HL-60 (cell line): ENCODE data around the gene ACOX3.

Experiments
- DNase-seq, 2 experiments: peaks; one replicate each; pipeline ENCODE4 v3.0.0-alpha.2; 2010 to 2020; ENCODE audit warnings: low read depth in 1 of 2, low spot score in 1 of 2
- H3K27ac ChIP-seq: fragments of 250-450 bp; sonication (Bioruptor Pico); replicated peaks from 2 replicates; pipeline ENCODE4 v1.5.1; 2020; ENCODE audit warnings: mild to moderate bottlenecking, moderate library complexity
- H3K27me3 ChIP-seq: fragments of 250-450 bp; sonication (Bioruptor Pico); 2 replicates; pipeline ENCODE4 v1.5.1; 2021; ENCODE audit warnings: mild to moderate bottlenecking, moderate library complexity; ENCODE audit not compliant: insufficient read depth, poor library complexity, severe bottlenecking
- H3K4me3 ChIP-seq: replicated peaks from 2 replicates; pipeline ENCODE4 v1.5.1; 2011; ENCODE audit warnings: mild to moderate bottlenecking, control low read depth, low read length; ENCODE audit not compliant: insufficient read depth
- GABPA ChIP-seq: IDR thresholded peaks from 2 replicates; pipeline ENCODE4 v1.6.1; 2012; ENCODE audit warnings: low read depth
- POLR2AphosphoS5 ChIP-seq: IDR thresholded peaks from 2 replicates; pipeline ENCODE4 v1.6.1; 2012; ENCODE audit warnings: low read depth
- REST ChIP-seq: IDR thresholded peaks from 2 replicates; pipeline ENCODE4 v1.6.1; 2012; ENCODE audit warnings: low read depth; ENCODE audit not compliant: insufficient replicate concordance
- SPI1 ChIP-seq: IDR thresholded peaks from 2 replicates; pipeline ENCODE4 v1.6.1; 2012; ENCODE audit warnings: low read depth, mild to moderate bottlenecking, borderline replicate concordance
- TF ChIP-seq, protein P1 (sequence below): IDR thresholded peaks from one replicate; pipeline ENCODE4 v1.5.1; 2011; ENCODE audit warnings: low read length, control low read depth, inconsistent platforms; ENCODE audit not compliant: insufficient read depth

ACOX3 gene

DNA sequence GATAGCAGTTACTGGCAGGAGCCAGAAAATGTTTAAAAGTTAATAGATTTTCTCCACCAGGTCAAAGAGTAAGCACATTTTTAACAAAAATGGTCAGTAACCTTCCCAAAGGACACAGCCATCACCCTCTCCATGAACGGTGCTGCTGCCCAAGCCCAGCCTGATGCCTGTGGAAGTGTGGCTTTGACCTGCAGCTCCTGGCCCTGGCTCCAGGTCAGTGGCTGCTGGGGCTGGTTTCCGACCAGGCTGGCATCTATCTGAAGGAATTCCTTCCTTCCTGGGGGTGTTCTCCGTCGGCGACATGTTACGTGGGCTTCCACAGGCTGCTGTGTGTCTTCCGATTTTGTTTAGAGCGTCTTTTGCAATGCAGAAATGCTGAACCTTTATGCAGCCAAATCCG, 61.7 kb downstream of the ACOX3 start:
- Histone ChIP-seq H3K4me3 (no peak overlapping the region), H3K27ac (no peak overlapping the region)

DNA sequence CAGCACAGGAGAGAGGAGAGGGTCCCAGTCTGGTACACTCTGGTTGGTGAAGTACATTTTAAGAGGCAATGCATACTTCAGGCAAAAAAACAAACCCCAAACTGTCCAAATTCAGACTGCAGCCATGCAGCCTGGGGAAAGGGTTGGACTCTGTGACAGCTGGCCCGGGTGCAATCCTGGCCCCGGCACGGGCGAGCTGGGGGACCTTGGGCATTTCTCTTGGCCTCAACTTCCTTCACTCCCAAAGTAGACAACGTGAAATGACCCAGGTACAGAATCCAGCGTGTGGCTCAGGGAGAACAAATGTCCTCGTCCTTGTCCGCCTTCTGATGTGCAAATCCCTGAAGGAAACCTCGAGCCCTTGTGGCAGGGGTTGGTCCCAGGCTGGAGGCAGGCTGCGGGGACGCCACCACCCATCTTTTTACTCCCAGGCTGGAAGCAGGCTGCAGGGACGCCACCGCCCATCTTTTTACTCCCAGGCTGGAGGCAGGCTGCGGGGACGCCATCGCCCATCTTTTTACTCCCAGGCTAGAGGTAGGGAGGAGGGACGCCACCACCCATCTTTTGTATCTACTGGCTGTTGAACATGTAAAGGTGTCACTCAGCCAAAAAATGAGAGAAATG, 62.3 kb downstream of the ACOX3 start:
- Histone ChIP-seq H3K4me3 (no peak overlapping the region), H3K27me3 (no peaks in the 10 kb centered on the region), H3K27ac (no peak overlapping the region)
- no peak for DNase-seq
- no peak for TF ChIP-seq GABPA
- TF ChIP-seq POLR2AphosphoS5, result no peak
- no peak for TF ChIP-seq SPI1

More for the DNA sequence above, 61.7 kb downstream of the ACOX3 start:
- TF ChIP-seq REST (no peak), POLR2AphosphoS5 (no peak), SPI1 (no peak), GABPA (no peak)
- TF ChIP-seq, protein P1, sequence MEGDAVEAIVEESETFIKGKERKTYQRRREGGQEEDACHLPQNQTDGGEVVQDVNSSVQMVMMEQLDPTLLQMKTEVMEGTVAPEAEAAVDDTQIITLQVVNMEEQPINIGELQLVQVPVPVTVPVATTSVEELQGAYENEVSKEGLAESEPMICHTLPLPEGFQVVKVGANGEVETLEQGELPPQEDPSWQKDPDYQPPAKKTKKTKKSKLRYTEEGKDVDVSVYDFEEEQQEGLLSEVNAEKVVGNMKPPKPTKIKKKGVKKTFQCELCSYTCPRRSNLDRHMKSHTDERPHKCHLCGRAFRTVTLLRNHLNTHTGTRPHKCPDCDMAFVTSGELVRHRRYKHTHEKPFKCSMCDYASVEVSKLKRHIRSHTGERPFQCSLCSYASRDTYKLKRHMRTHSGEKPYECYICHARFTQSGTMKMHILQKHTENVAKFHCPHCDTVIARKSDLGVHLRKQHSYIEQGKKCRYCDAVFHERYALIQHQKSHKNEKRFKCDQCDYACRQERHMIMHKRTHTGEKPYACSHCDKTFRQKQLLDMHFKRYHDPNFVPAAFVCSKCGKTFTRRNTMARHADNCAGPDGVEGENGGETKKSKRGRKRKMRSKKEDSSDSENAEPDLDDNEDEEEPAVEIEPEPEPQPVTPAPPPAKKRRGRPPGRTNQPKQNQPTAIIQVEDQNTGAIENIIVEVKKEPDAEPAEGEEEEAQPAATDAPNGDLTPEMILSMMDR, result no peak
- DNase-seq, result no peak
- H3K27me3 ChIP-seq, result no peaks in the 10 kb centered on the region

DNA sequence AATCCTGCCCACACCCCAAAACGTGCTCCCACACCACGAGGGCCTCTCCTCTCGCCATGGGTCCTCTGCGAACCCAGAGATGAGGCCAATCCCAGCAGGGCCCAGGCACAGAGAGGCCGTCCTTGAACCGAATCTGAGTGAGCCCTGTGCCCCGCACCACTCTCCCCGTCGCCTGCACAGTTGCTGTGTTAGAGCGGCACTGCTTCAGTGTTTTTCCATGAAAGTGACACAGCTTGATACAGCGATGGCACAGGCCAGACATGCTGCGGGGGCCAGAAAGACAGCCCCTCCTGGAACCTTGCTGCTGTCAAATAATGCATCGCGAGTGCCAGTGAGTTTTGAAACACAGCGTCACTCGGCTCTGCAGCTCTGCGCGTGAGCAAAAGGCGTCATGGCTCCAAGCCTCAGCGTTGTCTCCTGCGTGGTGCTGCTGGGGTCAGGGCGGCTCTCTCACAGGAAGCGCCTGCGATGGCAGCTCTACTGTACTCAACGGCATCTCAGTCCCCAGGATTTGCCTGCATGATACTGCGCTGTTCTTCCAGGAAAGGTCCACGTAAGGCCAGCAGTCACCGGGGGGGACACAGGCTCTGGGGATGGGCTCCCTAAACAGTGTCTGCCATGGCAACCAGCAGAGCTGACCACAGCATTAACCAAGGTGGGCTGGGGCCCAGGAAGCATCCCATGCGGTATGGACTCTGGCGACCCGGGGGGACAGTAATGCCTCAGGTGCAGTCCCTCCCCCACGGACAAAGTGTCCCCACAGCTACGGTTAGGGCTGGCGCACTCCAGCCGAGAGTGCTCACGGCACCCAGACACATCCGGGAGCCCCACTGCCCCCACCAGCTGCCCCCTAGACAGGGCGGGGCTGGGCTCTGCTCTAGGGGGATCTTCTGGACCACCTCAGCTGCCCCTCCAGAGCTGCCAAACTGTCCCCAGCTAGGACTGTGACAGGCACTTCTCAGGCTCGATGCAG, 63.1 kb downstream of the ACOX3 start:
- Histone ChIP-seq H3K27ac (no peak overlapping the region), H3K4me3 (no peak overlapping the region), H3K27me3 (no peaks in the 10 kb centered on the region)
- no peak for DNase-seq
- TF ChIP-seq REST (no peak), SPI1 (no peak), POLR2AphosphoS5 (no peak), GABPA (no peak)
- TF ChIP-seq, protein P1, result no peak

GRCh38 chr4:8376361-8377102, 64.0 kb downstream of the ACOX3 start:
- TF ChIP-seq SPI1, result no peak
- TF ChIP-seq GABPA, result no peak
- TF ChIP-seq POLR2AphosphoS5, result no peak
- TF ChIP-seq, protein P1, result no peak
- no peak for TF ChIP-seq REST
- DNase-seq, result no peak
- Histone ChIP-seq H3K27me3 (no peaks in the 10 kb centered on the region), H3K27ac (no peak overlapping the region), H3K4me3 (no peak overlapping the region)
